Endometrial microvascular endothelial cells (primary cell): ENCODE results near the gene PPP6R1. TPM values are rescaled to one million over a fixed set of nuclear protein-coding genes. Genes with fewer than 3 reads are reported as not detected.

Experiments used
- in situ Hi-C: cut with HindIII; loops from 2 replicates; pipeline ENCODE4 v1.10.0; 2017; ENCODE audit warnings: low sequenced_read_pairs, low pct_unique_long_range_greater_than_20kb; ENCODE audit errors: inconsistent ontology term
- total RNA-seq: library from RNA; depleted of rRNA; stranded (reverse); fragments of >200 nt; gene quantifications from one replicate; pipeline ENCODE4 v1.2.3, GENCODE V29; 2015; ENCODE audit errors: inconsistent ontology term

PPP6R1 gene
- total RNA-seq, 1 donor from 2014 or later, result 63.8 TPM

DNA sequence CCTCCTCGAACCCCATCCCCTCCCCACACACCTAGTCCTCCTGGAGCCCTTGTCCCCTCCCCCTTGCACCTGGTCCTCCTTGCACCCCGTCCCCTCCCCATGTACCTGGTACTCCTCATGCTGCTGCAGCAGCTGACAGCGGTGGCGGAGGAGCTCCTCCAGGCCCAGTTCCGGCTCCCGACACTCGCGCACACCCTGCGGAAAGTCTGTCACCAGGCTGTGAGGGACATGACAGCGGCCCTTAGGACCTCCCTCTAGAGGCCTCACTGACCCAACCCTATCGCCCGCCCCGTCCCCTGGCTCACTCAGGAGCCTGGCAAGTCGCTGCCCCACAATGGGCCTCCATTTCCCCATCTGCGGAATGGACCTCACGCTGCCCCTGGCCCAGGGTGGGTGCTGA is 6.4 kb upstream of the PPP6R1 start:
- in situ Hi-C loops, result no loop called here

DNA sequence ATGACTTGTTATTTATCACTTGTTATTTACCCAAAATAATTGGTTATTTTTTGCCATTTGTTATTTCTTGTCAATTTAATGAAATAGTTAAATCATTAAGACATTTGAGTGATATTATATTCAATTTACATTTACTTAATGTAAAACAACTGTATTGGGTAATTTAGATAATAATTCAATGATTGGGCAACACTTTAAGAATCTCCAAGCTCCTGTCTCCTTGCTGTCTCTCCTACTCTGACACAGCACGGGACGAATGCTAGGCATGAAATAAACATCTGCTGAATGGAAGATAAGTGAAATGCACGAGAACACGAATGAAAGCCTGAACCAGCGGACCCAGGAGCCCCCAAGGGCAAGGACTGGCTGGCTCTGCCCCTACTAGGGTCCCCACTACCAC is 5.7 kb upstream of the PPP6R1 start:
- in situ Hi-C loops, result no loop called here

GRCh38 chr19:55262359-55262758 is 3.5 kb upstream of the PPP6R1 start:
- in situ Hi-C loops, result no loop called here

GRCh38 chr19:55261671-55262126 is 2.9 kb upstream of the PPP6R1 start:
- in situ Hi-C loops, result no loop called here

- in situ Hi-C loops, result no loop called here
These were observed 858 bp upstream of the PPP6R1 start for GRCh38 chr19:55259540-55260210.

- in situ Hi-C loops, result no loop called here
These were observed 365 bp downstream of the PPP6R1 start for GRCh38 chr19:55258476-55258827.

DNA sequence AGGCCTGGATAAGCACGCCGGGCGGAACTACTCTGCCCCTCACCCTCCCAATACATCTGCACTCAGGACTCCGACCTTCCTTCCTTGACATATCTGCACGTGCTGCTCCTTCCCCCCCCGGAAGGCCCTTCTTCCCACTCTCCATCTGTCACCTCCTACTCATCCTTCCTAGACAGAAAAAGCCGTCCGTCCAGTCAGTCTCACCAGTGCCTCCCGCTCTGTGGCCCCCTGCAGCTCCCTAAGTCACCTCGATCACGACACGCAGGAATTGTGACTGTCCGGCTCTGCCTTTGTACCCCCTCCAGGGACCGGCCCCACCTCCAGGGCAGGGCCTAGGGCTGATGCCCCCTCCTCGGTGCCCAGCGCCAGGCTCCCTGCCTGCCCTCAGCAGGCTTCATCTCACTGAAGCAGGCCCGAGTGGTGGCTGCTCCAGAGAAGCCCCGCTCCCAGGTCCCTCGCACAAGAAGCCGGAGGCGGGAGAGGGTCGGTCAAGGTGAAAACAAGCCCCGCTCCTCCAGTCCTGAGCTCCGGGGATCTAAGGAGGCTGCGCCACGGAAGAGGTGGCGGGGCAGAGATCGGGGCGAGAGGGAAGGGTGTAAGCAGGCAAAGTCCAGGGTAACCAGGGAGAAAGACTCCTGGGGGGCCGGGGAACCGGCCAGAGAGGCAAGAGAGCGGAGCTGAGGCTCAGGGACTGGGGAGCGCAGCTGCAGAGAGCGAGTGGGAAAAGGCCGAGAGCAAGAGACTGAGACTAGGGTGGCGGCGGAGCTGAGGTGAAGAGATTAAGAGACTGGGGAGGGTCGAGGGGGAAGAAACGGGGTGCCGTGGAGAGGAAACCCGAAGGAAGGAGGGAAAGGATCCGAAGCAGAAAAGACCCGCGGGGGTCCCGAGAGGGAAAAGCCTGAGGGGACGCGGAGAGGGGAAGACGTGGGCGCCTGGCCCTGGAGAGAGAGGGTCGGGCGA is 1.1 kb downstream of the PPP6R1 start:
- in situ Hi-C loops, result no loop called here

- in situ Hi-C loops, result no loop called here
These were observed 2.0 kb downstream of the PPP6R1 start for GRCh38 chr19:55256562-55257460.

DNA sequence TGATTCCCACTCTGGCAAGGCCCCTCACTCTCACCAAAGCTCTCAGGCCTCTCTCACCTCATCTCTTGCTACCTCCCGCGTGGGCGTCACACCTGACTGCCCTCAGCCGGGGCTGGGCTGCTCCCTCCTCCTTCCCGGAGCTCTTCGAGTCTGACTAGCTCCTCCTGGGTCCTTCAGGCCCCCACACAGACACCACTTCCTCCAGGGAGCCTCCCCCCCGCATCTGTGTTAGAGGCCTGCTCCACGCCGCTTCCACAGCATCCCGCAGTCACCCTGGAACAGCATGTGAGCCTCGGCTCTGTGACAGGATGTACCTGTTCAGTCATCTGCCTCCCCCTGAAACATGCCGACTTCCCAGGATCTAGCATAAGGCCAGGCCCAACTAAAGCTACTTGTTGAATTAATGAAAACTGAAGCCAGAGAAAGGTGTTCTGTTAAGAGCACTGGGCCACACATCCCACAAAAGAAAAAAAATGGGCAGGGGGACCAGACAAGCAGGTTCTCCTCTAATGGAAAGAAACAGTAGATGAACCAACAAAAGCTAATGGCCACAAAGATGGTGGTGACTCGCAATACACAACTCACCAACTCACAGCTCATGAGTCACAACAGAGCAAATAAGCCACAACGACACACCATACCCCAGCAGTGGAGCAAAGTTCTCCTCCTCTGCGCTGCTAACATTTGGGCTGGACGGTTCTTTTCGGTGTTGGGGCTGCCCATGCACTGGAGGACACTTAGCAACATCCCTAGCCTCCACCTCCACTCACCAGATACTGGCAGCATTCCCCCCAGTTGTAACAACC is 3.0 kb downstream of the PPP6R1 start:
- in situ Hi-C loops, result no loop called here

GRCh38 chr19:55254625-55254977 is 4.2 kb downstream of the PPP6R1 start:
- in situ Hi-C loops, result no loop called here

DNA sequence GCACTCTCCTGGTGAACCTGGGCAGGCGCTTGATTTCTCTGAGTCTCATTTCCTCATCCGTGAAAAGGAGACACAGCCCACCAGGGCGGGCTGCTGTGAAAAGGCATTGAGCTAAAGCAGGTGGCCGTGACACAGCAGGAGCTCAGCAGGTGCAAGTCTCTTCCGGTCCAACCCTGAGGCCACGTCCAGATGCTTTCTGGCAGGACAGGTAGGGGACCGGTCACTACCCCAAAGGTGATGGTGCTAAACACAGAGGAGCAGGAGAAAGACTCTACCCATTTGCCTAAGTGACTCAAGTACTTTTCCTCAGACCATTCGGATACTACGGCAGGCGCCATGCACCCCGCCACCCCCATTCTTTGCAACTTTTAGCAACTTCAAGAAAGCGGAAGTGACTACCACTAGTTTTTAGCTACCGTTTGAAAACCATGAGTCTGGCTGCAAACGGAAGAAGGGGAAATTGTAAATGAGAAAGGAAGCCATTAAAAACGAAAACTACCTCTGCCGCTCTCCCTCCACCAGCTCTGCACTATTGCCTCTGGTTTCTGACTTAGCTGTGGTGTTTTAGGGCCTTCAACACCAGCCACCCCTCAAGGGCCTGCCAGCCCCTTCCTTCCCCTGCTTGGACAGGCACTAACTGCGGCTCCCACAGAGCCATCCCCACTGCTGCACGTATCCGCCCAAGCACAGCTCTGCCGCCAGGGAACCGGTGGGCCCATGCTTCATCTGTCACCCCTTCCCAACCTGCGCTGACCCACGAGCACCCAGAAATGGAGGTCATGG is 4.8 kb downstream of the PPP6R1 start:
- in situ Hi-C loops, result no loop called here

- in situ Hi-C loops, result no loop called here
These were observed 5.8 kb downstream of the PPP6R1 start for GRCh38 chr19:55252760-55253663.

- in situ Hi-C loops, result no loop called here
These were observed 7.3 kb downstream of the PPP6R1 start for GRCh38 chr19:55251341-55252081.

GRCh38 chr19:55250262-55251036 is 8.4 kb downstream of the PPP6R1 start:
- in situ Hi-C loops, result no loop called here

GRCh38 chr19:55249841-55250240 is 9.0 kb downstream of the PPP6R1 start:
- in situ Hi-C loops, result no loop called here

GRCh38 chr19:55248704-55249103 is 10.1 kb downstream of the PPP6R1 start:
- in situ Hi-C loops, result no loop called here
